ENCODE results near the gene DTD2. TPM values are rescaled to one million over a fixed set of nuclear protein-coding genes. Genes with fewer than 3 reads are reported as not detected.

Gene DTD2
- total RNA-seq, result 10 to 100 TPM; 15.1 to 16.2 TPM

DNA sequence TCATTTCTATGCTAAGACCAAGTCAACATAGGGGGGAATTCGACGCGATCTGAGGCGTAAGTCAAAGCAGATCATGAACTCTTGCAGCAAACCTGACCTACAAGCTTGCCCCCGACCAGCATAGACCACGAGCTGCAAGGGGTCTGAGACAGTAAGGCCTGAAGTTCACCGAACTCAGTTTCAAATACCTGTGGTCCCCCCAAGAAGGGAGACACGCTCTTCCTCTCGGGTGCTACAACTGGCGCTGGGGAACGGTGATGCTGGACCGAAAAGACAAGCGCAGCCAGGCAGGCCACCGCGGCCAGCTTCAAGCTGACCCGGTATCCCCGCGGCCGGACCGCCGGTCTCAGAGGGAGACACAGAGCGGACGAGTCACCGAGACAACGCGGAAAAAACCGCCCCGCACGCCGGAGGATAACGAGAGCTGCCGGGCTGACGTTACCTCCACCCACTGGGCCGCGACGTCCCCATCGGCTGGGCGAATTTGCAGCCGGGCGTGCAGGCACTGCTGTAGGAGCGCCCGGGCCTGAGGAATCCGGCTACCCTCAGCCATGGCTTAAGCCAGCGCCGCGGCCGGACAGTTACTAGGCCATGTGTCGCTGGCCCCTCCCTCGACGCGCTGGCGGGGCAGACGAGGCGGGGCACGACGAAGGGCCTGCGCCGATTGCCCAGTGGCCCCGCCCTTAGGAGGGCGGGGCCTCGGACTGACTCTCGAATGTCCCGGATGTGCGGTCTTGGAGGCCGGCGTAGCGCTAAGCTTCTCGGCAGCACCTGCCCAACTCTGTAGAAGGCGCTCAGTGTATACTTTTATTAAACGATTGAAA, at the start of gene DTD2:
Gene DTD2, minus strand, starts transcription at position 666 of the 824 bp plus-strand sequence. Its CDS starts 113 bp downstream, at position 553.
- DNase-seq (ENCODE audit: low spot score) (peak; percentile 95), ATAC-seq (peak; percentile 100)
- H3K36me3 Mint-ChIP-seq, result no peaks in the 10 kb centered on the region
- peak within 1 kb of the TSS; percentile 91 for H3K4me3 Mint-ChIP-seq
- H3K27ac Mint-ChIP-seq, result peak within 1 kb of the TSS; percentile 86 to 96
- no peaks in the 10 kb centered on the region for H3K9me3 Mint-ChIP-seq
- peaks cover 11 to 16% of the 10 kb centered on the region in 2 donors for H3K27me3 Mint-ChIP-seq
- H3K4me1 Mint-ChIP-seq (ENCODE audit: low read depth in 2 of 2), result peaks cover 16 to 31% of the 10 kb centered on the region in 2 donors

GRCh38 chr14:31505411-31505810, 48.1 kb upstream of the DTD2 start:
- no peak for DNase-seq (ENCODE audit: low spot score)
- Mint-ChIP-seq H3K27me3 (peaks cover 12 to 38% of the 10 kb centered on the region in 2 donors), H3K27ac (no peak overlapping the region), H3K9me3 (no peaks in the 10 kb centered on the region), H3K36me3 (no peaks in the 10 kb centered on the region), H3K4me1 (ENCODE audit: low read depth in 2 of 2) (no peaks in the 10 kb centered on the region), H3K4me3 (no peak overlapping the region)
- no peak for ATAC-seq

DNA sequence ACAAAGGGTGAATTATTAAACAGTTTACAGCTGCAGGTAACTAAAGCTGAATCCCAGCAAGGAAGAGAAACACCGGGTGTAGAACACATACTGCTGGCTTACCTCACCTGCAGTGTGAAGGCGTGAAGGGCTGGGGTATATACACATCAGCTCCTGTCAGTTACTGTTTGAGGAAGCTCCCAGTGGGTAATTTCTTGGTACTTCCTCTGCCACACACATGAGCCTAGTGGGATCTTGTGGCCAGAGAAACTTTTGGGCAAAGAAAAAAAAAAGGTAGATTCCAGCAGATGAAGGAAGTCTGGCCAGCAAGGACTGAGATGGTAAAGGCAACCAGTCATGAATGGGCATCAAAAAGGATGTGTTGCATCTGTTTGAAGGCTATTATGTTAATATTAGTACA, 44.6 kb upstream of the DTD2 start:
- no peak for ATAC-seq

GRCh38 chr14:31492759-31493498, 35.6 kb upstream of the DTD2 start:
- Mint-ChIP-seq H3K27ac (no peak overlapping the region), H3K4me1 (ENCODE audit: low read depth in 2 of 2) (no peaks in the 10 kb centered on the region), H3K27me3 (peaks cover 20 to 39% of the 10 kb centered on the region in 2 donors), H3K9me3 (no peaks in the 10 kb centered on the region), H3K4me3 (no peak overlapping the region), H3K36me3 (no peaks in the 10 kb centered on the region)
- ATAC-seq (no peak), DNase-seq (ENCODE audit: low spot score) (no peak)

More for the DNA sequence above, 44.6 kb upstream of the DTD2 start:
- H3K4me3 Mint-ChIP-seq, result no peak overlapping the region
- H3K27ac Mint-ChIP-seq, result no peak overlapping the region
- H3K4me1 Mint-ChIP-seq (ENCODE audit: low read depth in 2 of 2), result no peaks in the 10 kb centered on the region
- H3K9me3 Mint-ChIP-seq, result no peaks in the 10 kb centered on the region
- H3K36me3 Mint-ChIP-seq, result no peaks in the 10 kb centered on the region
- peaks cover 21 to 55% of the 10 kb centered on the region in 2 donors for H3K27me3 Mint-ChIP-seq
- no peak for DNase-seq (ENCODE audit: low spot score)

DNA sequence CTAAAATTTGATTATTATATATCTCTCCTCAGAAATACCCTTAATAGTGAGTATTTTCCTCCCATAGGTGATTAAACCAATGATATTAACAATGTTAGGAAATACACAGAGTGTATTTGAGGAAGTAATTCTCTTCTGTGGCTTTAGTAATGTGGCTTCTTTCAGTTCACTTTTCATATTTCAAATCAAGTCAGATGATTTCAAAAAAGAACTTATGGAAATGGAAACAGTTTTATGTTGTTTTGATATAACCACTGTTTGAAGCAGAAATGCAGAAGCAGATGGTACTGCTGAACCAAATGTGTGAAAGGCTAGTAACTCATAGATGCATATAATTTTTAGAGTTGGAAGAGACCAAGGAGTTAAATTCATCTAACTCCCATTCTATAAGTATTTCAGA, 32.4 kb upstream of the DTD2 start:
- H3K27me3 Mint-ChIP-seq, result peaks cover 5 to 16% of the 10 kb centered on the region in 2 donors
- no peaks in the 10 kb centered on the region for H3K9me3 Mint-ChIP-seq
- no peaks in the 10 kb centered on the region for H3K36me3 Mint-ChIP-seq
- no peak overlapping the region for H3K27ac Mint-ChIP-seq
- ATAC-seq, result no peak
- H3K4me3 Mint-ChIP-seq, result no peak overlapping the region
- H3K4me1 Mint-ChIP-seq (ENCODE audit: low read depth in 2 of 2), result no peaks in the 10 kb centered on the region
- DNase-seq (ENCODE audit: low spot score), result no peak

DNA sequence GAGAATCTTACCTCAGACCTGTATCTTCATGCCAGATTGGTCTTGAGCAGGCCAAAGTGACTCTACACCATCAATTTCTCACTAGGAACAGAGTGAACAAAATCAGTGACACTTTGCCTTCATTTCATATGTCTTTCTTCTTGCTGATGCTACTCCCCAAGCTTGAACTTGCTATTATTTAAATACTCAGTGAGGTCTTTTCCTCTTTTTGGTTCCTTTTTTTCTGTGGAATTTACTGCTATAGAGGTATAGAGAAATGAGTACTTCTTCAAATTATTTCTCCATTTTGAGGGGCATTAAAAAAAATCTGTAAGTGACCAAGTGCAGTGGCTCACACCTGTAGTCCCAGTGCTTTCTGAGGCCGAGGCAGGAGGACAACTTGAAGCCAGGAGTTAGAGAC, 30.6 kb upstream of the DTD2 start, which contains the start of gene GPR33:
Gene GPR33, minus strand, starts transcription at position 154 of the 400 bp plus-strand sequence. CDS start 4,074 bp downstream, outside the sequence.
- ATAC-seq (no peak), DNase-seq (ENCODE audit: low spot score) (no peak)
- H3K27ac Mint-ChIP-seq, result no peak within 1 kb of the TSS
- peaks cover 11 to 26% of the 10 kb centered on the region in 2 donors for H3K27me3 Mint-ChIP-seq
- no peaks in the 10 kb centered on the region for H3K4me1 Mint-ChIP-seq (ENCODE audit: low read depth in 2 of 2)
- H3K36me3 Mint-ChIP-seq, result no peaks in the 10 kb centered on the region
- H3K9me3 Mint-ChIP-seq, result no peaks in the 10 kb centered on the region
- no peak within 1 kb of the TSS for H3K4me3 Mint-ChIP-seq

- H3K4me3 Mint-ChIP-seq, result no peak overlapping the region
- H3K27ac Mint-ChIP-seq, result no peak overlapping the region
- H3K9me3 Mint-ChIP-seq, result no peaks in the 10 kb centered on the region
- DNase-seq (ENCODE audit: low spot score) (no peak), ATAC-seq (no peak)
- H3K36me3 Mint-ChIP-seq, result no peaks in the 10 kb centered on the region
- peaks cover 10 to 22% of the 10 kb centered on the region in 2 donors for H3K27me3 Mint-ChIP-seq
- no peaks in the 10 kb centered on the region for H3K4me1 Mint-ChIP-seq (ENCODE audit: low read depth in 2 of 2)
These were observed 29.5 kb upstream of the DTD2 start for GRCh38 chr14:31486764-31487163.

DNA sequence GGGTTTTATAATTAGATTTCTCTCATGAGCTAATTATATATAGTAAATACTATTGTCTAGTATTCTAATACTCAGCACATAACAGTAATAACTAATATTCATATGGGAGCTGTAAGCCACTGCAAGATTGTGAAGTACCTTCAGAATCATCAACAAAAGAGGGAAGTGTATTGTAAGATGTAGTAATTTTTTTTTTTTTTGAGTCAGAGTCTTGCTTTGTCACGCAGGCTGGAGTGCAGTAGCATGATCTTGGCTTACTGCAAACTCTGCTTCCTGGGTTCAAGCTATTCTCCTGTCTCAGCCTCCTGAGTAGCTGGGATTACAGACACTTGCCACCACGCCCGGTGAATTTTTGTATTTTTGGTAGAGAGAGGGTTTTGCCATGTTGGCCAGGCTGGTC, 27.4 kb upstream of the DTD2 start:
- no peak for ATAC-seq
- no peak overlapping the region for H3K4me3 Mint-ChIP-seq
- H3K27ac Mint-ChIP-seq, result no peak overlapping the region
- peaks cover 14 to 32% of the 10 kb centered on the region in 2 donors for H3K27me3 Mint-ChIP-seq
- no peak for DNase-seq (ENCODE audit: low spot score)
- H3K9me3 Mint-ChIP-seq, result no peaks in the 10 kb centered on the region
- H3K36me3 Mint-ChIP-seq, result no peaks in the 10 kb centered on the region
- H3K4me1 Mint-ChIP-seq (ENCODE audit: low read depth in 2 of 2), result no peaks in the 10 kb centered on the region

DNA sequence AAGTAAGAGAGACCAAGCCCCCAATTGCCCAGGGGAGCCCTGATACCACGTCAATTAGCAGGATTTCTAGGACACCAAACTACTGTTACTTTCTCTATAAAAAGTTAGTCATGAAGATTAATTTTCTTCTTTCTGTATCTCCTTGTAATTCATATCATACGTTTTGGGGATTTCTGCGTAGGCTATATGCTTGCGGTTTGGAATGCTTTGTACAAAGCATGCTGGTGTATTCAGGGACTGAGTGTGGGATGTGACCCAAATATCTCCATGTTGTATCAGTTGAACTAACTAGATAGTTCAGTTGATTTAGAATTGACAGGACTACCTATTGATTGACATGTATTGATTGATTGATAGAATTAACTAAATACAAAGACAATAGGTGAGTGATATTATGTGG, 22.9 kb upstream of the DTD2 start:
- Mint-ChIP-seq H3K4me3 (no peak overlapping the region), H3K4me1 (ENCODE audit: low read depth in 2 of 2) (no peaks in the 10 kb centered on the region), H3K36me3 (no peaks in the 10 kb centered on the region), H3K9me3 (no peaks in the 10 kb centered on the region), H3K27ac (no peak overlapping the region), H3K27me3 (peaks cover 23 to 37% of the 10 kb centered on the region in 2 donors)
- ATAC-seq, result no peak
- DNase-seq (ENCODE audit: low spot score), result no peak

GRCh38 chr14:31479027-31479426, 21.7 kb upstream of the DTD2 start:
- H3K27me3 Mint-ChIP-seq, result peaks cover 27 to 37% of the 10 kb centered on the region in 2 donors
- no peak overlapping the region for H3K4me3 Mint-ChIP-seq
- H3K27ac Mint-ChIP-seq, result no peak overlapping the region
- H3K9me3 Mint-ChIP-seq, result no peaks in the 10 kb centered on the region
- ATAC-seq (no peak), DNase-seq (ENCODE audit: low spot score) (no peak)
- no peaks in the 10 kb centered on the region for H3K36me3 Mint-ChIP-seq
- no peaks in the 10 kb centered on the region for H3K4me1 Mint-ChIP-seq (ENCODE audit: low read depth in 2 of 2)

- Mint-ChIP-seq H3K36me3 (no peaks in the 10 kb centered on the region), H3K27ac (no peak overlapping the region), H3K4me1 (ENCODE audit: low read depth in 2 of 2) (no peaks in the 10 kb centered on the region), H3K9me3 (no peaks in the 10 kb centered on the region), H3K4me3 (no peak overlapping the region), H3K27me3 (peaks cover 22 to 33% of the 10 kb centered on the region in 2 donors)
- DNase-seq (ENCODE audit: low spot score) (no peak), ATAC-seq (no peak)
These were observed 19.9 kb upstream of the DTD2 start for GRCh38 chr14:31477248-31477647.

GRCh38 chr14:31476131-31476866, 19.0 kb upstream of the DTD2 start:
- DNase-seq (ENCODE audit: low spot score) (no peak), ATAC-seq (no peak)
- no peaks in the 10 kb centered on the region for H3K9me3 Mint-ChIP-seq

DNA sequence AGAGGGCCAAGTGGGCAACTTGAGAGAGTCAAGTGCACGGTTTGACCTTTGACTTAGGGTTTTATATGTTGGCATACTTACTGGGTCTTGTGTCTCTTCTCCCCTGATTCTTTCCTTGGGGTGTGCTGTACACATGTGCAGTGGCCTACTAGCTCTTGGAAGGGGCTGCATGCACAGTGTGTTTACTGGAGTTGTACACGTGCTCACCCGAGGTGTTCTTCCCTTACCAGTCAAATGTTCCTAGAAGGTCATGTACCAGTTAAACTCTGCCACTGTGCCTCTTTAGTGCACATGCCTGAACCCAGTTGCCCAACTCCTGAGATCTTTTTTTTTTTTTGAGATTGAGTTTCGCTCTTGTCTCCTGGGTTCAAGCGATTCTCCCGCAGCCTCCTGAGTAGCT, 9.2 kb upstream of the DTD2 start:
- no peaks in the 10 kb centered on the region for H3K9me3 Mint-ChIP-seq
- peaks cover 5 to 7% of the 10 kb centered on the region in 2 donors for H3K27me3 Mint-ChIP-seq
- no peak overlapping the region for H3K27ac Mint-ChIP-seq
- no peaks in the 10 kb centered on the region for H3K36me3 Mint-ChIP-seq
- ATAC-seq (no peak), DNase-seq (ENCODE audit: low spot score) (no peak)
- no peaks in the 10 kb centered on the region for H3K4me1 Mint-ChIP-seq (ENCODE audit: low read depth in 2 of 2)
- no peak overlapping the region for H3K4me3 Mint-ChIP-seq

More at GRCh38 chr14:31476131-31476866, 19.0 kb upstream of the DTD2 start:
- Mint-ChIP-seq H3K4me1 (ENCODE audit: low read depth in 2 of 2) (no peaks in the 10 kb centered on the region), H3K4me3 (no peak overlapping the region), H3K27ac (no peak overlapping the region), H3K27me3 (peaks cover 19 to 26% of the 10 kb centered on the region in 2 donors), H3K36me3 (no peaks in the 10 kb centered on the region)
